ENCODE data around the gene UBQLN2.
"Not testable (repeated sequence)": the region's sequence is repeated elsewhere in the genome, so short reads cannot be mapped to it uniquely, and the experiment has no call there.

The UBQLN2 gene

GRCh38 chrX:56563231-56564161 lies at the start of gene UBQLN2:
Gene UBQLN2, plus strand, starts transcription at chrX:56563627. Its CDS starts 247 bp downstream, at chrX:56563874.
- H3K4me1 ChIP-seq (ENCODE audit: control insufficient read depth in 1 of 2, insufficient read depth in 2 of 2, low read length in 2 of 2) = peaks cover 0 to 6% of the 10 kb centered on the region in 2 donors
- H3K4me3 ChIP-seq (ENCODE audit: low read depth in 1 of 2, low read length in 2 of 2) = peak within 1 kb of the TSS; percentile 84 to 92
- no peaks in the 10 kb centered on the region for H3K36me3 ChIP-seq (ENCODE audit: control insufficient read depth in 1 of 2, insufficient read depth in 2 of 2, low read length in 2 of 2)
- H3K9me3 ChIP-seq (ENCODE audit: control insufficient read depth in 1 of 2, low read length in 2 of 2) = no peaks in the 10 kb centered on the region
- H3K27me3 ChIP-seq (ENCODE audit: low read depth, low read length) = no peaks in the 10 kb centered on the region
- peak within 1 kb of the TSS; percentile 93 for H3K27ac ChIP-seq (ENCODE audit: low read length)

- no peaks in the 10 kb centered on the region for H3K9me3 ChIP-seq (ENCODE audit: control insufficient read depth in 1 of 2, low read length in 2 of 2)
- no peaks in the 10 kb centered on the region for H3K4me1 ChIP-seq (ENCODE audit: control insufficient read depth in 1 of 2, insufficient read depth in 2 of 2, low read length in 2 of 2)
These were observed 43.8 kb upstream of the UBQLN2 start for GRCh38 chrX:56519642-56520041.

DNA sequence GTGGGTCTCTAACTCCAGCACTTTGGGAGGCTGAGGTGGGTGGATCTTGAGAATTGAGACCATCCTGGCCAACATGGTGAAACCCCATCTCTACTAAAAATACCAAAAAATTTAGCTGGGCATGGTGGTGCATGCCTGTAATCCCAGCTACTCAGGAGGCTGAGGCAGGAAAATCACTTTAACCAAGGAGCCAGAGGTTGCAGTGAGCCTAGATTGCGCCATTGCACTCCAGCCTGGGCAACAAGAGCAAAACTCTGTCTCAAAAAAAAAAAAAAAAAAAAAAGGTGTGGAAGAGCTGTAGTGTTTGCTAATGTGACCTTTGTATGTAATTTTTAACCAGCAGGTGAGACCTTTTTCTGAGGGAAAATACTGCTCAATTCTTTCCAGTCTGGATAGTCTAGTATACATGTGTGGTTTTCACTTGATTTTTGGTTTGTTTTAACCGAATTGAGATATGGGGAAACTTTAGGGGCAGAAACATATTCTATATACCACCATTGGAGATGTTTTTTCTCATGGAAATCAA lies 33.9 kb upstream of the UBQLN2 start:
- not testable (repeated sequence) for H3K36me3 ChIP-seq (ENCODE audit: control insufficient read depth in 1 of 2, insufficient read depth in 2 of 2, low read length in 2 of 2)

More at GRCh38 chrX:56519642-56520041, 43.8 kb upstream of the UBQLN2 start:
- Histone ChIP-seq H3K4me3 (ENCODE audit: low read depth in 1 of 2, low read length in 2 of 2) (no peak overlapping the region), H3K27me3 (ENCODE audit: low read depth, low read length) (no peaks in the 10 kb centered on the region), H3K36me3 (ENCODE audit: control insufficient read depth in 1 of 2, insufficient read depth in 2 of 2, low read length in 2 of 2) (no peaks in the 10 kb centered on the region), H3K27ac (ENCODE audit: low read length) (no peak overlapping the region)

DNA sequence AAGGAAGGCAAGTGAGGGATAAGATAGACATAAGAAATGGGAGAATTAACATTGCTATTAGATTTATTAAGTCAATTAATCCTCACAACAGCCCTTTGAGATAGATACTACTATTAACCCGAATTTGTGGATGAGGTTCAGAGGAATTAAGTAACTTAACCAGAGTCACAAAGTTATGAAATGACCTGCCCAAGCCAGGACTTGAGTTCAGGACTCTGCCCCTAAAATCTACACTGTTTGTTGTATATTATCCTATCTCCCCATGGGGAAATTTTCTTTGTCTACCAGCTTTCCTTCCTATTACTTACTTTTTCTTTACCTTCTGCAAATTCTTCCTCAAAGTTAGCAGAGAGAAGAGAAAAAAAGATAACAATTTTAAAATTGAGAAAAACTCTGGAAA lies 33.4 kb upstream of the UBQLN2 start:
- H3K4me3 ChIP-seq (ENCODE audit: low read depth in 1 of 2, low read length in 2 of 2) = no peak overlapping the region
- no peaks in the 10 kb centered on the region for H3K9me3 ChIP-seq (ENCODE audit: control insufficient read depth in 1 of 2, low read length in 2 of 2)
- no peak overlapping the region for H3K27ac ChIP-seq (ENCODE audit: low read length)
- no peaks in the 10 kb centered on the region for H3K4me1 ChIP-seq (ENCODE audit: control insufficient read depth in 1 of 2, insufficient read depth in 2 of 2, low read length in 2 of 2)
- no peaks in the 10 kb centered on the region for H3K36me3 ChIP-seq (ENCODE audit: control insufficient read depth in 1 of 2, insufficient read depth in 2 of 2, low read length in 2 of 2)
- H3K27me3 ChIP-seq (ENCODE audit: low read depth, low read length) = no peaks in the 10 kb centered on the region

More for the DNA sequence above, 33.9 kb upstream of the UBQLN2 start:
- not testable (repeated sequence) for H3K27me3 ChIP-seq (ENCODE audit: low read depth, low read length); H3K27ac ChIP-seq (ENCODE audit: low read length); H3K9me3 ChIP-seq (ENCODE audit: control insufficient read depth in 1 of 2, low read length in 2 of 2); H3K4me1 ChIP-seq (ENCODE audit: control insufficient read depth in 1 of 2, insufficient read depth in 2 of 2, low read length in 2 of 2); H3K4me3 ChIP-seq (ENCODE audit: low read depth in 1 of 2, low read length in 2 of 2)

GRCh38 chrX:56550667-56551066 lies 12.8 kb upstream of the UBQLN2 start:
- no peak overlapping the region for H3K4me3 ChIP-seq (ENCODE audit: low read depth in 1 of 2, low read length in 2 of 2)
- H3K27ac ChIP-seq (ENCODE audit: low read length) = no peak overlapping the region
- no peaks in the 10 kb centered on the region for H3K9me3 ChIP-seq (ENCODE audit: control insufficient read depth in 1 of 2, low read length in 2 of 2)
- H3K4me1 ChIP-seq (ENCODE audit: control insufficient read depth in 1 of 2, insufficient read depth in 2 of 2, low read length in 2 of 2) = no peaks in the 10 kb centered on the region
- H3K36me3 ChIP-seq (ENCODE audit: control insufficient read depth in 1 of 2, insufficient read depth in 2 of 2, low read length in 2 of 2) = no peaks in the 10 kb centered on the region
- H3K27me3 ChIP-seq (ENCODE audit: low read depth, low read length) = no peaks in the 10 kb centered on the region

DNA sequence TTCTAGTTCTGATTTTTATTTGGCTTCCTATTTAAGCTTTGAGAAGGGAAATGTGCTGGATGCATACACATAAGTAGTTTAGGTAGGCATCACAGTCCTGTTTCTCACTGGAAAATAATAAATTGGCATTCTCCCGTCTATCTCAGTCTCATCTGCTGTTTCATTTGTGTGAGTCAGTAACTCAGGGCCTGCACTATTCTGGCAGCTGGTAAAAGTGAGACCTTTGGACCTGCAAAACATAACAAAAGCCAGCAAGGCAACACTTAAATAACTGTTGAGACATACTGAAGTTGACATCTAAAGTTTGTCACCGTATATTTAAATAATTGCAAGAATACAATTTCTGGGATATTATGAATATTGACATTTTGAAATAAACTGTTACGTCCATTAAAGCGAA lies 8.6 kb upstream of the UBQLN2 start:
- Histone ChIP-seq H3K4me1 (ENCODE audit: control insufficient read depth in 1 of 2, insufficient read depth in 2 of 2, low read length in 2 of 2) (no peaks in the 10 kb centered on the region), H3K4me3 (ENCODE audit: low read depth in 1 of 2, low read length in 2 of 2) (no peak overlapping the region), H3K9me3 (ENCODE audit: control insufficient read depth in 1 of 2, low read length in 2 of 2) (no peaks in the 10 kb centered on the region), H3K27me3 (ENCODE audit: low read depth, low read length) (no peaks in the 10 kb centered on the region), H3K27ac (ENCODE audit: low read length) (no peak overlapping the region), H3K36me3 (ENCODE audit: control insufficient read depth in 1 of 2, insufficient read depth in 2 of 2, low read length in 2 of 2) (no peaks in the 10 kb centered on the region)

DNA sequence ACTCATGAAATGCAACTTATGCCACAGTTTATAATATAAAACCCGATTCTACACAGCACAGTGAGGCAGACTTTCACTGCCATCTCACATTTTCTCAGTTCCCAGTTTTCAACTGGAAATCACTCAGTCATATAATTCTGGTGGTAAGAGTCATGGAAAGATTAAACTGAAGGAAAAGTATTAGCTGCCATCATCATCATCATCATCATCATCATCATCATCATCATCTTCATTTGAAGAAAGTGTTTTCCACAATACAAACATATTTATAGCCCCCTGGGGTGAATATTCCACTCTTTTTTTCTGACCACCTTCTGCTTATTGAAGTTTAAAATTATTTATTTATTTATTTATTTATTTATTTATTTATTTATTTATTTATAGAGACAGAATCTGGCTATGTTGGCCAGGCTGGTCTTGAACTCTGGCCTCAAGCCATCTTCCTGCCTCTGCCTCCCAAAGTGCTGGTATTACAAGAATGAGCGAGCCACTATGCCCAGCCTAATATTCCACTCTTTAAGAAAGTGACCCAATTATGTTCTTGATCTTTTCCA lies 6.0 kb upstream of the UBQLN2 start:
- Histone ChIP-seq H3K36me3 (ENCODE audit: control insufficient read depth in 1 of 2, insufficient read depth in 2 of 2, low read length in 2 of 2) (no peaks in the 10 kb centered on the region), H3K27me3 (ENCODE audit: low read depth, low read length) (no peaks in the 10 kb centered on the region)

GRCh38 chrX:56564164-56564885 lies 898 bp downstream of the UBQLN2 start:
- Histone ChIP-seq H3K27ac (ENCODE audit: low read length) (peak overlapping the region; percentile 93), H3K27me3 (ENCODE audit: low read depth, low read length) (no peaks in the 10 kb centered on the region), H3K9me3 (ENCODE audit: control insufficient read depth in 1 of 2, low read length in 2 of 2) (no peaks in the 10 kb centered on the region), H3K36me3 (ENCODE audit: control insufficient read depth in 1 of 2, insufficient read depth in 2 of 2, low read length in 2 of 2) (no peaks in the 10 kb centered on the region), H3K4me1 (ENCODE audit: control insufficient read depth in 1 of 2, insufficient read depth in 2 of 2, low read length in 2 of 2) (peaks cover 0 to 8% of the 10 kb centered on the region in 2 donors), H3K4me3 (ENCODE audit: low read depth in 1 of 2, low read length in 2 of 2) (peak overlapping the region; percentile 84 to 92)

More for the DNA sequence above, 6.0 kb upstream of the UBQLN2 start:
- Histone ChIP-seq H3K4me3 (ENCODE audit: low read depth in 1 of 2, low read length in 2 of 2) (no peak overlapping the region), H3K27ac (ENCODE audit: low read length) (no peak overlapping the region), H3K4me1 (ENCODE audit: control insufficient read depth in 1 of 2, insufficient read depth in 2 of 2, low read length in 2 of 2) (no peaks in the 10 kb centered on the region), H3K9me3 (ENCODE audit: control insufficient read depth in 1 of 2, low read length in 2 of 2) (no peaks in the 10 kb centered on the region)

DNA sequence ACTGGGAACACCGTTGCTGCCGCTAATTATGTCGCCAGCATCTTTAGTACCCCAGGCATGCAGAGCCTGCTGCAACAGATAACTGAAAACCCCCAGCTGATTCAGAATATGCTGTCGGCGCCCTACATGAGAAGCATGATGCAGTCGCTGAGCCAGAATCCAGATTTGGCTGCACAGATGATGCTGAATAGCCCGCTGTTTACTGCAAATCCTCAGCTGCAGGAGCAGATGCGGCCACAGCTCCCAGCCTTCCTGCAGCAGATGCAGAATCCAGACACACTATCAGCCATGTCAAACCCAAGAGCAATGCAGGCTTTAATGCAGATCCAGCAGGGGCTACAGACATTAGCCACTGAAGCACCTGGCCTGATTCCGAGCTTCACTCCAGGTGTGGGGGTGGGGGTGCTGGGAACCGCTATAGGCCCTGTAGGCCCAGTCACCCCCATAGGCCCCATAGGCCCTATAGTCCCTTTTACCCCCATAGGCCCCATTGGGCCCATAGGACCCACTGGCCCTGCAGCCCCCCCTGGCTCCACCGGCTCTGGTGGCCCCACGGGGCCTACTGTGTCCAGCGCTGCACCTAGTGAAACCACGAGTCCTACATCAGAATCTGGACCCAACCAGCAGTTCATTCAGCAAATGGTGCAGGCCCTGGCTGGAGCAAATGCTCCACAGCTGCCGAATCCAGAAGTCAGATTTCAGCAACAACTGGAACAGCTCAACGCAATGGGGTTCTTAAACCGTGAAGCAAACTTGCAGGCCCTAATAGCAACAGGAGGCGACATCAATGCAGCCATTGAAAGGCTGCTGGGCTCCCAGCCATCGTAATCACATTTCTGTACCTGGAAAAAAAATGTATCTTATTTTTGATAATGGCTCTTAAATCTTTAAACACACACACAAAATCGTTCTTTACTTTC lies 1.8 kb downstream of the UBQLN2 start:
- Histone ChIP-seq H3K27me3 (ENCODE audit: low read depth, low read length) (no peaks in the 10 kb centered on the region), H3K27ac (ENCODE audit: low read length) (peak overlapping the region; percentile 31), H3K4me3 (ENCODE audit: low read depth in 1 of 2, low read length in 2 of 2) (peak overlapping the region; percentile 84 to 92), H3K4me1 (ENCODE audit: control insufficient read depth in 1 of 2, insufficient read depth in 2 of 2, low read length in 2 of 2) (peaks cover 0 to 12% of the 10 kb centered on the region in 2 donors), H3K9me3 (ENCODE audit: control insufficient read depth in 1 of 2, low read length in 2 of 2) (no peaks in the 10 kb centered on the region), H3K36me3 (ENCODE audit: control insufficient read depth in 1 of 2, insufficient read depth in 2 of 2, low read length in 2 of 2) (no peaks in the 10 kb centered on the region)

DNA sequence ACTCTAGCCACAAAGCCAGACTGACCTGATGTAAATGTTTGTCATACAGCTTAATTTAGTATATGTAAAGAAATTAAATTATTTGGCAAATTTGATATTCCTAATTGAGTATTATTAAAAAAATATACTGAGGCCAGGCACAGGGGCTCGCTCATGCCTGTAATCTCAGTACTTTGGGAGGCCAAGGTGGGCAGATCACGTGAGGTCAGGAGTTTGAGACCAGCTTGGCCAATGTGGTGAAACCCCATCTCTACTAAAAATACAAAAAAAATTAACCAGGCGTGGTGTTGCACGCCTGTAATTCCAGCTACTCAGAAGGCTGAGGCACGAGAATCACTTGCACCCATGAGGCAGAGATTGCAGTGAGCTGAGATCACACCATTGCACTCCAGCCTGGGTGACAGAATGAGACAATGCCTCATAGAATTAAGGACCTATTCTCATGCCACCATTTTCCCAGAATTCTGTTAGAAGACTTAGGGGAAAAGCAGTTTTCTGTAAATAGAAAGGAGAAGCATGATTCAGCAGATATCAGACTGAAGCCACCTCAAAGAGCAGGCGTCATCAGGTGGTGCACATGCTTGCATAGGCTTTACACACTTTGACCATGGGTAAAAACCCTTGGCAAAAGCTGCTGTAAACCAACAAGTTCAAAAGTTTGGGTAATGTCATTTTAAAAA lies 6.1 kb downstream of the UBQLN2 start:
- peaks cover 0 to 12% of the 10 kb centered on the region in 2 donors for H3K4me1 ChIP-seq (ENCODE audit: control insufficient read depth in 1 of 2, insufficient read depth in 2 of 2, low read length in 2 of 2)
- H3K9me3 ChIP-seq (ENCODE audit: control insufficient read depth in 1 of 2, low read length in 2 of 2) = no peaks in the 10 kb centered on the region
- no peaks in the 10 kb centered on the region for H3K36me3 ChIP-seq (ENCODE audit: control insufficient read depth in 1 of 2, insufficient read depth in 2 of 2, low read length in 2 of 2)
- no peak overlapping the region for H3K4me3 ChIP-seq (ENCODE audit: low read depth in 1 of 2, low read length in 2 of 2)
- no peak overlapping the region for H3K27ac ChIP-seq (ENCODE audit: low read length)
- no peaks in the 10 kb centered on the region for H3K27me3 ChIP-seq (ENCODE audit: low read depth, low read length)

Data from muscle layer of duodenum (tissue), 2 donors.